Heart left ventricle (tissue), 16 donors: ENCODE measurements around the gene KRTDAP. TPM values are rescaled to one million over a fixed set of nuclear protein-coding genes. Genes with fewer than 3 reads are reported as not detected.

Experiments used
- ATAC-seq, 4 donors: fragments of 200-7000 bp; cut with Tn5 transposase; one replicate each; pipeline ENCODE4 v1.9.1; 2020 to 2022; ENCODE audit warnings: moderate library complexity in 4 of 4, mild to moderate bottlenecking in 3 of 4, moderate number of reproducible peaks in 1 of 4
- DNase-seq, 5 donors: peaks; one replicate each; pipeline ENCODE4 v3.0.0-alpha.2; 2020
- H3K27ac ChIP-seq, 12 donors: fragments of 200-600 bp; sonication (generic) in 4 of 12; one replicate each; pipeline versions ENCODE4 v1.5.0 to v1.8.0; 2016 to 2022; ENCODE audit warnings: mild to moderate bottlenecking in 2 of 12
- H3K27me3 ChIP-seq, 9 donors: fragments of 200-600 bp; sonication (generic) in 2 of 9; one replicate each; pipeline versions ENCODE4 v1.5.1 to v1.8.0; 2016 to 2022; ENCODE audit warnings: mild to moderate bottlenecking in 3 of 9
- H3K36me3 ChIP-seq, 9 donors: fragments of 200-600 bp; sonication (generic) in 2 of 9; one replicate each; pipeline versions ENCODE4 v1.5.0 to v1.8.0; 2018 to 2022; ENCODE audit warnings: mild to moderate bottlenecking in 2 of 9
- H3K4me1 ChIP-seq, 12 donors: fragments of 200-600 bp; sonication (generic) in 4 of 12; one replicate each; pipeline versions ENCODE4 v1.5.0 to v1.8.0; 2016 to 2022; ENCODE audit warnings: mild to moderate bottlenecking in 3 of 12
- H3K4me3 ChIP-seq, 12 donors: fragments of 200-600 bp; sonication (generic) in 4 of 12; one replicate each; pipeline versions ENCODE4 v1.5.0 to v1.8.0; 2017 to 2022; ENCODE audit warnings: mild to moderate bottlenecking in 9 of 12, moderate library complexity in 4 of 12
- H3K9me3 ChIP-seq, 12 donors: fragments of 200-600 bp; sonication (generic) in 4 of 12; one replicate each; pipeline versions ENCODE4 v1.5.0 to v1.8.0; 2016 to 2022; ENCODE audit warnings: mild to moderate bottlenecking in 1 of 12
- POLR2A ChIP-seq, 2 donors: fragments of 450-650 bp; IDR thresholded peaks; one replicate each; pipeline ENCODE4 v1.6.1; 2017; ENCODE audit warnings: antibody characterized with exemption in 2 of 2, mild to moderate bottlenecking in 2 of 2, moderate library complexity in 2 of 2
- WGBS, 4 donors: extraction: QIAGEN DNeasy Blood & Tissue Kit in 2 of 4; methylation state at CpG; one replicate each; pipeline versions ENCODE4 v1.1.5 to v1.1.7; 2013 to 2018; 5-methylcytosine and 5-hydroxymethylcytosine counted together
- intact Hi-C, 10 donors: fragments of 100-400 bp; cut with DNase I; formaldehyde crosslinking; loops; one replicate each; pipeline versions ENCODE4 v1.11.1 to v1.14.2; 2022
- polyA plus RNA-seq, 2 donors: library from polyadenylated mRNA; stranded (reverse); fragments of 200-250 nt; gene quantifications; one replicate each; pipeline ENCODE4 v1.2.3, GENCODE V29; 2013
- total RNA-seq, 9 donors: library from RNA; depleted of rRNA in 2 of 9; stranded (reverse); fragments of >200 nt in 2 of 9; fragmentation: NEBNext Ultra II Directional in 3 of 9; extraction: Animal tissue kit (Norgen Biotek cat#: 25700) in 3 of 9; gene quantifications; one replicate each; pipeline versions ENCODE4 v1.1.0 to v1.2.4, GENCODE V29; 2016 to 2023
- TF ChIP-seq, protein P1 (sequence below), 12 donors: fragments of 200-600 bp; sonication (generic) in 4 of 12; IDR thresholded peaks; one replicate each; pipeline versions ENCODE4 v1.5.0 to v1.8.0; 2018 to 2022; ENCODE audit warnings: antibody characterized with exemption in 12 of 12, mild to moderate bottlenecking in 5 of 12
- donor health status: ischemic (EF 13 %, LVEDD 7.1; RV severe dilation, severe dysfunction).
- donor health status: healthy with polysubstance abuse.
- donor health status: DM: no; HTN: yes; CAD: no.
- donor health status: DM: no; HTN: no; CAD: no.
- donor health status: ischemic (EF 25% LVEDD 6.9; RV normal size, moderate dysfunction).
- donor health status: ischemic (EF 25% LVEDD 5.7; RV mildly dilated, moderate dysfunction).
- donor health status: healthy.
- donor health status: DM: yes; HTN: yes; CAD: no.
- donor health status: ischemic (EF 35%, LVEDD 5.7; RV mildly dilated, moderate dysfunction).
- donor health status: nonischemic (EF 11% LVEDD 7.7; RV severe dilation, severe dysfunction).
- donor health status: DM: yes; HTN: yes; CAD: no.
- donor health status: PGD.
- donor health status: ischemic (EF 29% LVEDD 5.4; RV normal size, mild dysfunction).
- donor health status: nonischemic (EF 23%, LVEDD 6.1; RV moderate dilation, normal function).

The KRTDAP gene
- total and polyA plus RNA-seq, 11 donors = not detected

GRCh38 chr19:35498984-35499527 lies 8.8 kb upstream of the KRTDAP start:
- TF ChIP-seq, protein P1, sequence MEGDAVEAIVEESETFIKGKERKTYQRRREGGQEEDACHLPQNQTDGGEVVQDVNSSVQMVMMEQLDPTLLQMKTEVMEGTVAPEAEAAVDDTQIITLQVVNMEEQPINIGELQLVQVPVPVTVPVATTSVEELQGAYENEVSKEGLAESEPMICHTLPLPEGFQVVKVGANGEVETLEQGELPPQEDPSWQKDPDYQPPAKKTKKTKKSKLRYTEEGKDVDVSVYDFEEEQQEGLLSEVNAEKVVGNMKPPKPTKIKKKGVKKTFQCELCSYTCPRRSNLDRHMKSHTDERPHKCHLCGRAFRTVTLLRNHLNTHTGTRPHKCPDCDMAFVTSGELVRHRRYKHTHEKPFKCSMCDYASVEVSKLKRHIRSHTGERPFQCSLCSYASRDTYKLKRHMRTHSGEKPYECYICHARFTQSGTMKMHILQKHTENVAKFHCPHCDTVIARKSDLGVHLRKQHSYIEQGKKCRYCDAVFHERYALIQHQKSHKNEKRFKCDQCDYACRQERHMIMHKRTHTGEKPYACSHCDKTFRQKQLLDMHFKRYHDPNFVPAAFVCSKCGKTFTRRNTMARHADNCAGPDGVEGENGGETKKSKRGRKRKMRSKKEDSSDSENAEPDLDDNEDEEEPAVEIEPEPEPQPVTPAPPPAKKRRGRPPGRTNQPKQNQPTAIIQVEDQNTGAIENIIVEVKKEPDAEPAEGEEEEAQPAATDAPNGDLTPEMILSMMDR (IDR thresholded peaks at IDR 0.05) = no peak
- TF ChIP-seq POLR2A (IDR thresholded peaks at IDR 0.05) = no peak
- H3K4me1 ChIP-seq = peaks cover 0 to 7% (median 2%) of the 10 kb centered on the region in 12 donors
- intact Hi-C loops = loop anchor here in 4 of 10 donors (5.0 kb wide), 3 partner anchors 147 to 232 kb away; partner anchors contain the start of gene USF2 (in 1 of the 4)
- H3K27ac ChIP-seq = no peak overlapping the region
- no peaks in the 10 kb centered on the region for H3K9me3 ChIP-seq
- no peaks in the 10 kb centered on the region for H3K36me3 ChIP-seq
- no peak overlapping the region for H3K4me3 ChIP-seq
- no peak for ATAC-seq
- 72 to 87% (median 77%) methylated on average over 9 of the region's 9 CpGs for WGBS, 4 donors
- no peak for DNase-seq
- H3K27me3 ChIP-seq = peaks cover 0 to 3% (median 0%) of the 10 kb centered on the region in 9 donors

GRCh38 chr19:35498220-35498619 lies 8.0 kb upstream of the KRTDAP start:
- Histone ChIP-seq H3K36me3 (no peaks in the 10 kb centered on the region), H3K4me1 (peaks cover 0 to 7% (median 2%) of the 10 kb centered on the region in 12 donors), H3K27ac (no peak overlapping the region), H3K9me3 (no peaks in the 10 kb centered on the region), H3K4me3 (no peak overlapping the region), H3K27me3 (peaks cover 0 to 3% (median 0%) of the 10 kb centered on the region in 9 donors)
- 75 to 98% (median 85%) methylated on average over 3 of the region's 3 CpGs for WGBS, 4 donors
- intact Hi-C loops = loop anchor here in 4 of 10 donors (5.0 kb wide), 3 partner anchors 146 to 231 kb away; partner anchors contain the start of gene USF2 (in 1 of the 4)
- no peak for ATAC-seq
- no peak for DNase-seq
- no peak for TF ChIP-seq POLR2A (IDR thresholded peaks at IDR 0.05)
- TF ChIP-seq, protein P1 (IDR thresholded peaks at IDR 0.05) = no peak

GRCh38 chr19:35497406-35497805 lies 7.1 kb upstream of the KRTDAP start:
- ATAC-seq (no peak), DNase-seq (no peak)
- Histone ChIP-seq H3K4me3 (no peak overlapping the region), H3K36me3 (no peaks in the 10 kb centered on the region), H3K27ac (no peak overlapping the region), H3K27me3 (peaks cover 0 to 3% (median 0%) of the 10 kb centered on the region in 9 donors), H3K9me3 (no peaks in the 10 kb centered on the region), H3K4me1 (peaks cover 0 to 7% (median 2%) of the 10 kb centered on the region in 12 donors)
- intact Hi-C loops = loop anchor here in 5 of 10 donors (2.0 to 5.0 kb wide), 4 partner anchors 145 to 230 kb away; partner anchors contain the start of gene USF2 (in 1 of the 5)
- 75 to 89% (median 81%) methylated on average over 14 of the region's 14 CpGs for WGBS, 4 donors
- TF ChIP-seq, protein P1 (IDR thresholded peaks at IDR 0.05) = no peak
- no peak for TF ChIP-seq POLR2A (IDR thresholded peaks at IDR 0.05)
